HepG2 (cell line): ENCODE results near the gene MEI1. TPM values are rescaled to one million over a fixed set of nuclear protein-coding genes. Genes with fewer than 3 reads are reported as not detected.

Source experiments
- ARNT2 ChIP-seq: sonication (generic); formaldehyde crosslinking; IDR thresholded peaks from 2 replicates; pipeline ENCODE4 v1.8.0; 2022; ENCODE audit warnings: mild to moderate bottlenecking, low read depth, missing genetic modification reagents, moderate library complexity
- ATM ChIP-seq: fragments of 450-650 bp; IDR thresholded peaks from 2 replicates; pipeline ENCODE4 v1.7.1; 2017; ENCODE audit warnings: mild to moderate bottlenecking, borderline replicate concordance
- CBX5 ChIP-seq: sonication (generic); formaldehyde crosslinking; IDR thresholded peaks from 2 replicates; pipeline ENCODE4 v1.4.0; 2020; ENCODE audit warnings: missing genetic modification reagents, borderline replicate concordance
- JDP2 ChIP-seq: sonication (generic); formaldehyde crosslinking; IDR thresholded peaks from 2 replicates; pipeline ENCODE4 v1.8.1; 2022; ENCODE audit warnings: missing genetic modification reagents, borderline replicate concordance
- KAT7 ChIP-seq: IDR thresholded peaks from 2 replicates; pipeline ENCODE4 v1.6.1; 2018; ENCODE audit warnings: borderline replicate concordance, missing compliant biosample characterization
- KDM5A ChIP-seq: fragments of 200-600 bp; sonication (generic); IDR thresholded peaks from 2 replicates; pipeline ENCODE4 v1.7.0; 2018; ENCODE audit warnings: antibody characterized with exemption, mild to moderate bottlenecking, low read length, borderline replicate concordance
- MXI1 ChIP-seq: IDR thresholded peaks from 3 replicates; pipeline ENCODE4 v1.6.1; 2012; ENCODE audit warnings: low read depth, low read length, inconsistent platforms, borderline replicate concordance
- MYNN ChIP-seq: sonication (generic); formaldehyde crosslinking; IDR thresholded peaks from 2 replicates; pipeline ENCODE4 v1.4.0; 2020; ENCODE audit warnings: mild to moderate bottlenecking, low read depth, missing genetic modification reagents
- NONO ChIP-seq, 2 experiments: fragments of 450-650 bp in 1 of 2; sonication (generic) in 1 of 2; formaldehyde crosslinking in 1 of 2; IDR thresholded peaks in 1 of 2; conservative IDR thresholded peaks in 1 of 2; 2 replicates each; pipeline versions ENCODE4 v1.6.1 to v1.8.0; 2017 to 2022; ENCODE audit warnings: mild to moderate bottlenecking in 1 of 2, missing genetic modification reagents in 1 of 2, moderate library complexity in 1 of 2
- PAXIP1 ChIP-seq: sonication (generic); formaldehyde crosslinking; conservative IDR thresholded peaks from 2 replicates; pipeline ENCODE4 v1.4.0; 2020; ENCODE audit warnings: mild to moderate bottlenecking, missing genetic modification reagents, moderate library complexity
- RFXAP ChIP-seq: sonication (generic); formaldehyde crosslinking; IDR thresholded peaks from 2 replicates; pipeline ENCODE4 v1.4.0; 2020; ENCODE audit warnings: missing genetic modification reagents, borderline replicate concordance
- RORA ChIP-seq: sonication (generic); formaldehyde crosslinking; IDR thresholded peaks from 2 replicates; pipeline ENCODE4 v1.5.0; 2020; ENCODE audit warnings: mild to moderate bottlenecking, missing genetic modification reagents, moderate library complexity
- SALL2 ChIP-seq: sonication (generic); formaldehyde crosslinking; IDR thresholded peaks from 2 replicates; pipeline ENCODE4 v1.8.1; 2023; ENCODE audit warnings: mild to moderate bottlenecking, missing genetic modification reagents, inconsistent platforms
- TSC22D2 ChIP-seq: sonication (generic); formaldehyde crosslinking; IDR thresholded peaks from 2 replicates; pipeline ENCODE4 v1.5.1; 2020; ENCODE audit warnings: missing genetic modification reagents, mild to moderate bottlenecking, borderline replicate concordance
- ZFP41 ChIP-seq: sonication (generic); formaldehyde crosslinking; IDR thresholded peaks from 2 replicates; pipeline ENCODE4 v1.4.0; 2020; ENCODE audit warnings: mild to moderate bottlenecking, missing genetic modification reagents, borderline replicate concordance
- ZNF256 ChIP-seq: sonication (generic); formaldehyde crosslinking; conservative IDR thresholded peaks from 2 replicates; pipeline ENCODE4 v1.4.0; 2020; ENCODE audit warnings: missing genetic modification reagents
- ZNF550 ChIP-seq: sonication (generic); formaldehyde crosslinking; IDR thresholded peaks from 2 replicates; pipeline ENCODE4 v1.4.0; 2020; ENCODE audit warnings: mild to moderate bottlenecking, missing genetic modification reagents, borderline replicate concordance
- ZNF616 ChIP-seq: sonication (generic); formaldehyde crosslinking; IDR thresholded peaks from 2 replicates; pipeline ENCODE4 v1.5.0; 2020; ENCODE audit warnings: low read depth, mild to moderate bottlenecking, missing genetic modification reagents
- ZNF780A ChIP-seq: sonication (generic); formaldehyde crosslinking; IDR thresholded peaks from 2 replicates; pipeline ENCODE4 v1.8.0; 2022; ENCODE audit warnings: mild to moderate bottlenecking, missing genetic modification reagents, moderate library complexity
- ZSCAN20 ChIP-seq: sonication (generic); formaldehyde crosslinking; IDR thresholded peaks from 2 replicates; pipeline ENCODE4 v1.4.0; 2020; ENCODE audit warnings: missing genetic modification reagents, mild to moderate bottlenecking, borderline replicate concordance
- ZZZ3 ChIP-seq: sonication (generic); formaldehyde crosslinking; IDR thresholded peaks from 2 replicates; pipeline ENCODE4 v1.4.0; 2020; ENCODE audit warnings: missing genetic modification reagents, mild to moderate bottlenecking, borderline replicate concordance
- polyA plus RNA-seq, 8 experiments: library from polyadenylated mRNA; depleted of rRNA in 3 of 8; stranded (reverse) in 7 of 8; unstranded in 1 of 8; fragments of >200 nt; fragmentation: Illumina TruSeq in 4 of 8; extraction: Trizol in 4 of 8; gene quantifications; 2 replicates each; pipeline versions ENCODE4 v1.2.1 to v1.2.3, GENCODE V29; 2011 to 2016; ENCODE audit warnings: low read depth in 4 of 8, missing spikeins in 1 of 8, mixed read lengths in 1 of 8; ENCODE audit not compliant: insufficient read depth in 1 of 8
- total RNA-seq, 5 experiments: library from RNA; depleted of rRNA; stranded (reverse); fragments of >200 nt; fragmentation: Illumina TruSeq; extraction: Trizol; gene quantifications; 2 replicates each; pipeline ENCODE4 v1.2.3, GENCODE V29; 2016; ENCODE audit warnings: low read depth in 1 of 5
- TF ChIP-seq, protein P1 (sequence below): sonication (generic); formaldehyde crosslinking; IDR thresholded peaks from 2 replicates; pipeline ENCODE4 v1.8.1; 2023; ENCODE audit warnings: mild to moderate bottlenecking, moderate library complexity, missing genetic modification reagents
- TF ChIP-seq, protein P2 (sequence below): IDR thresholded peaks from 2 replicates; pipeline ENCODE4 v1.6.1; 2016; ENCODE audit warnings: missing compliant biosample characterization, missing genetic modification reagents, borderline replicate concordance

The MEI1 gene
- total and polyA plus RNA-seq, 2 of the 13 experiments (the other 11 are each of a cell fraction or from before 2014, with no cell fraction given) = 0.75 to 1.9 TPM

DNA sequence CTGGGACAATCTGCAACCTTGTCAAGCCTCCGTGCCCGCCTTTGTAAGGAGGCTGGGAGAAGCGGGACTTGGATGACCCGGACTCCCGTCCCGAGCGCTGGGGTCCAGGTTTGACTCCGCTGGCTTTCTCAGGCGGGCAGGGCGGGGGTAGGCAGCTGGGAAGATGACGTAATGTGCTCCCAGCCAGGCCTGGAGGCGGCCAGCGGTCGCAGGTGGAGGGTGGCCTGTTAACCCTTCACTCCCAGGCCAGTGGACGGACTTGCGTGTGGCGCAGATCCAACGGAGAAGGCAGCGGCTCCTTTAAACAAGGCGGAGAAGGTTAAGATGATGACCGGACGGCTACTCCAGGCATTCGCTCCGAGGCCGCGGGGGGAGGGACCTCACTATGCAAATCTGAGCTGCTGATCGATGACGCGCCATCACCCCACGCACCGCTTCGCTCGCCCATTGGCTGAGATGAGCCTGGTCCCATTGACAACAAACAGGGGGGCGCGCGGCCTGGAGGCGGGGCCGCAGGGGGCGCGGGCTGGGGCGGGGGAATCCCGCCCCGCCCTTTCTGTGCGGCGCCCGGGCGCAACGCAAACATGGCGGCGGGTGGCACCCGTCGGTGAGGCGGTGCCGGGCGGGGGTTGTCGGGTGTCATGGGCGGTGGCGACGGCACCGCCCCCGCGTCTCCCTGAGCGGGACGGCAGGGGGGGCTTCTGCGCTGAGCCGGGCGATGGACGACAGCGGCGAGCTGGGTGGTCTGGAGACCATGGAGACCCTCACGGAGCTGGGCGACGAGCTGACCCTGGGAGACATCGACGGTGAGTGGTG, 133.5 kb downstream of the MEI1 start, which contains the start of gene SREBF2 (continued):
- peak; percentile 76 for TF ChIP-seq PAXIP1 (CRISPR knock-in tag)
- no peak for TF ChIP-seq TSC22D2 (CRISPR knock-in tag)
- TF ChIP-seq, protein P1, sequence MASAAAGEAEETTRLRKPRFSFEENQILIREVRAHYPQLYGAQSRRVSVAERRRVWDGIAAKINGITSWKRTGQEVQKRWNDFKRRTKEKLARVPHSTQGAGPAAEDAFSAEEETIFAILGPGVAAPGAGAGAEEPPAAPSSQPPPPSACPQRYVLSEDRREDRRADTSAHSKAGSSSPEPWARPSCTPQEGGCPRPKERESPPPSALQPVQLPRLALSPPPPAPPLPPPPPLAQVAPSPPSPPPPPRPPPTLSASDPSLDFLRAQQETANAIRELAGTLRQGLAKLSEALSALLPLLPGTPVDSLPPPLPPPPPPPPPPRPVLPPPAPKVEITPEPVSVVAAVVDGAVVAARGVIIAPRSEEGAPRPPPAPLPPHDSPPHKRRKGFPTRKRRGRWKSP (CRISPR knock-in tag) = peak; percentile 67; the same call in 1 of the 2 replicates
- no peak; the same call in 1 of the 2 replicates for TF ChIP-seq CBX5 (CRISPR knock-in tag)
- TF ChIP-seq MXI1 = peak; percentile 46; the same call in 1 of the 3 replicates
- peak; percentile 3 for TF ChIP-seq ARNT2
- TF ChIP-seq MYNN (CRISPR knock-in tag) = no peak
- no peak for TF ChIP-seq ZNF550 (CRISPR knock-in tag)
- TF ChIP-seq ZZZ3 (CRISPR knock-in tag) = 0 out of 2 replicates have a peak, but pooled peaks have one; percentile 55
- TF ChIP-seq SALL2 = peak; percentile 77
- no peak; the same call in 1 of the 2 replicates for TF ChIP-seq JDP2
- TF ChIP-seq NONO (IDR thresholded peaks at IDR 0.05) = no peak
- TF ChIP-seq NONO (CRISPR knock-in tag; conservative IDR thresholded peaks at IDR 0.05) = peak; percentile 87
- no peak for TF ChIP-seq ATM
- TF ChIP-seq KDM5A = no peak; the same call in 1 of the 2 replicates
- 0 out of 2 replicates have a peak, but pooled peaks have one; percentile 37 for TF ChIP-seq ZSCAN20 (CRISPR knock-in tag)
- peak; percentile 60; the same call in 1 of the 2 replicates for TF ChIP-seq RFXAP (CRISPR knock-in tag)
- no peak for TF ChIP-seq RORA (CRISPR knock-in tag)
- TF ChIP-seq ZNF256 = no peak
- TF ChIP-seq ZNF780A = no peak
- TF ChIP-seq, protein P2, sequence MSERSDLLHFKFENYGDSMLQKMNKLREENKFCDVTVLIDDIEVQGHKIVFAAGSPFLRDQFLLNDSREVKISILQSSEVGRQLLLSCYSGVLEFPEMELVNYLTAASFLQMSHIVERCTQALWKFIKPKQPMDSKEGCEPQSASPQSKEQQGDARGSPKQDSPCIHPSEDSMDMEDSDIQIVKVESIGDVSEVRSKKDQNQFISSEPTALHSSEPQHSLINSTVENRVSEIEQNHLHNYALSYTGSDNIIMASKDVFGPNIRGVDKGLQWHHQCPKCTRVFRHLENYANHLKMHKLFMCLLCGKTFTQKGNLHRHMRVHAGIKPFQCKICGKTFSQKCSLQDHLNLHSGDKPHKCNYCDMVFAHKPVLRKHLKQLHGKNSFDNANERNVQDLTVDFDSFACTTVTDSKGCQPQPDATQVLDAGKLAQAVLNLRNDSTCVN (CRISPR knock-in tag) = no peak
- TF ChIP-seq ZNF616 (CRISPR knock-in tag) = no peak
- no peak for TF ChIP-seq ZFP41 (CRISPR knock-in tag)
- TF ChIP-seq KAT7 (CRISPR knock-in tag) = peak; percentile 1; the same call in 1 of the 2 replicates
